Peyer's patch (tissue), 4 donors: ENCODE data around the gene TAPBPL.

Experiments
- CTCF ChIP-seq, 6 experiments: fragments of 450-650 bp in 4 of 6; fragments of 200-600 bp in 2 of 6; sonication (generic) in 1 of 6; IDR thresholded peaks; one replicate each; pipeline ENCODE4 v1.5.1; 2017 to 2019; ENCODE audit warnings: antibody characterized with exemption in 6 of 6, mild to moderate bottlenecking in 3 of 6, moderate library complexity in 1 of 6
- POLR2A ChIP-seq, 2 donors: fragments of 450-650 bp; IDR thresholded peaks; one replicate each; pipeline ENCODE4 v1.5.1; 2017; ENCODE audit warnings: antibody characterized with exemption in 2 of 2, mild to moderate bottlenecking in 2 of 2, moderate library complexity in 2 of 2

DNA sequence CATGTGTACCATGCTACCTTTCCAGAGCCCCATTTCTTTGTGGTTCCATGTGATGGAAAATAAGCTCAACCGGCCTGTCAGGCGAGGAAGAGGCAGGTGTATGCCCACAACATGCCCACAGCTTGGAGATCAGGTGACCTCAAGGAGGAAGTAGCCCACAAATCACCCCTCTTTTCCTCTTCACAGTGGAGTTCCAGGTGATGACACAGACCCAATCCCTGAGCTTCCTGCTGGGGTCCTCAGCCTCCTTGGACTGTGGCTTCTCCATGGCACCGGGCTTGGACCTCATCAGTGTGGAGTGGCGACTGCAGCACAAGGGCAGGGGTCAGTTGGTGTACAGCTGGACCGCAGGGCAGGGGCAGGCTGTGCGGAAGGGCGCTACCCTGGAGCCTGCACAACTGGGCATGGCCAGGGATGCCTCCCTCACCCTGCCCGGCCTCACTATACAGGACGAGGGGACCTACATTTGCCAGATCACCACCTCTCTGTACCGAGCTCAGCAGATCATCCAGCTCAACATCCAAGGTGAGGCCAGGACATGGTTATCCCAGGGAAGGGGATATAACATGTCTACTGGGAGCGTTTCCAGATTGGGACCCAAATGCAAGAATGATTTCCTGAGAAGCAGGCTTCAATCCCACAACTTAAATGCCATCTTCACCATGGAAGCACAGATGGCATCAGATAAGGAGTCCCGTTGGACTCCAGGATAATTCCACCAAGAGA lies 5.5 kb downstream of the TAPBPL start:
- no peak for TF ChIP-seq CTCF (IDR thresholded peaks at IDR 0.05)
- TF ChIP-seq POLR2A (IDR thresholded peaks at IDR 0.05) = no peak
